Muscle of leg (tissue), 11 donors: ENCODE data around the gene HSPA5. TPM values are rescaled to one million over a fixed set of nuclear protein-coding genes. Genes with fewer than 3 reads are reported as not detected.
A peak's percentile ranks its signal among the peaks of the same experiment; 100 is the strongest.
"Not testable (repeated sequence)": the region's sequence is repeated elsewhere in the genome, so short reads cannot be mapped to it uniquely, and the experiment has no call there.

ENCODE experiments used
- DNase-seq: peaks from one replicate; pipeline ENCODE4 v3.0.0; 2013
- H3K27ac ChIP-seq: one replicate; pipeline ENCODE4 v1.5.1; 2013; ENCODE audit warnings: mild to moderate bottlenecking, low read length, control low read depth
- H3K27me3 ChIP-seq: one replicate; pipeline ENCODE4 v1.6.1; 2013; ENCODE audit warnings: low read length; ENCODE audit not compliant: control insufficient read depth, insufficient read depth
- H3K36me3 ChIP-seq: one replicate; pipeline ENCODE4 v1.6.1; 2013; ENCODE audit warnings: low read length; ENCODE audit not compliant: control insufficient read depth, insufficient read depth
- H3K4me1 ChIP-seq: one replicate; pipeline ENCODE4 v1.6.1; 2013; ENCODE audit warnings: low read length; ENCODE audit not compliant: control insufficient read depth, insufficient read depth
- H3K4me3 ChIP-seq: one replicate; pipeline ENCODE4 v1.5.1; 2013; ENCODE audit warnings: low read length, control low read depth
- H3K9me3 ChIP-seq: replicated peaks from 2 replicates; pipeline ENCODE4 v1.6.1; 2013; ENCODE audit warnings: low read depth, low read length; ENCODE audit not compliant: control insufficient read depth
- WGBS: methylation state at CpG from one replicate; pipeline ENCODE4 v1.1.5; 2013; ENCODE audit warnings: missing lambda C conversion rate; ENCODE audit not compliant: insufficient coverage; 5-methylcytosine and 5-hydroxymethylcytosine counted together
- polyA plus RNA-seq, 8 donors: library from polyadenylated mRNA; unstranded; fragments of 120-200 nt; gene quantifications; one replicate each; pipeline versions ENCODE4 v1.2.1 to v1.2.3, GENCODE V29; 2013; ENCODE audit warnings: inconsistent platforms in 1 of 8, low replicate concordance in 1 of 8; ENCODE audit not compliant: insufficient read length in 8 of 8, insufficient read depth in 1 of 8
- total RNA-seq: library from RNA; stranded (reverse); fragments of 120-200 nt; gene quantifications from one replicate; pipeline ENCODE4 v1.2.4, GENCODE V29; 2013

HSPA5 gene
- total and polyA plus RNA-seq, 9 donors = 41.0 to 266 (median 172) TPM

GRCh38 chr9:125195591-125195990 lies 45.6 kb downstream of the HSPA5 start:
- H3K36me3 ChIP-seq, H3K4me1 ChIP-seq, H3K27me3 ChIP-seq, H3K27ac ChIP-seq, H3K9me3 ChIP-seq, DNase-seq, H3K4me3 ChIP-seq: not testable (repeated sequence)
- WGBS = no CpG with 5 or more reads among the region's 1 CpG

- H3K4me1 ChIP-seq, H3K27ac ChIP-seq: not testable (repeated sequence)
Observed at GRCh38 chr9:125194466-125194865, 46.7 kb downstream of the HSPA5 start.

GRCh38 chr9:125190361-125190801 lies 50.8 kb downstream of the HSPA5 start:
- DNase-seq = no peak
- no peaks in the 10 kb centered on the region for H3K27me3 ChIP-seq
- peak overlapping the region; percentile 96 for H3K27ac ChIP-seq
- H3K36me3 ChIP-seq = no peaks in the 10 kb centered on the region
- H3K9me3 ChIP-seq = no peaks in the 10 kb centered on the region
- H3K4me1 ChIP-seq = peaks cover 17% of the 10 kb centered on the region
- peak overlapping the region; percentile 93 for H3K4me3 ChIP-seq
- 13% methylated on average over 3 of the region's 14 CpGs for WGBS

More at GRCh38 chr9:125194466-125194865, 46.7 kb downstream of the HSPA5 start:
- not testable (repeated sequence) for H3K36me3 ChIP-seq, H3K27me3 ChIP-seq, H3K4me3 ChIP-seq, H3K9me3 ChIP-seq, DNase-seq
- 67% methylated on average over 1 of the region's 5 CpGs for WGBS

- Histone ChIP-seq H3K36me3 (no peaks in the 10 kb centered on the region), H3K4me3 (peak within 1 kb of the TSS; percentile 93), H3K4me1 (peaks cover 17% of the 10 kb centered on the region), H3K27ac (peak within 1 kb of the TSS; percentile 96), H3K27me3 (no peaks in the 10 kb centered on the region), H3K9me3 (no peaks in the 10 kb centered on the region)
- under 1% methylated on average over 71 of the region's 82 CpGs for WGBS
- DNase-seq = peak; percentile 98
Observed at GRCh38 chr9:125189361-125190289, 51.5 kb downstream of the HSPA5 start, which contains the start of gene PPP6C. Gene PPP6C (minus strand): TSS chr9:125189803. CDS start chr9:125189718, 85 bp downstream.

GRCh38 chr9:125189011-125189360 lies 52.2 kb downstream of the HSPA5 start:
- WGBS = 0% methylated on average over 23 of the region's 26 CpGs
- DNase-seq = no peak
- Histone ChIP-seq H3K36me3 (peaks cover under 1% of the 10 kb centered on the region), H3K4me1 (peaks cover 17% of the 10 kb centered on the region), H3K27ac (peak overlapping the region; percentile 96), H3K9me3 (no peaks in the 10 kb centered on the region), H3K4me3 (peak overlapping the region; percentile 93), H3K27me3 (no peaks in the 10 kb centered on the region)

Other genes starting within 250 kb of the HSPA5 start
- 14.5 TPM for gene SCAI, start 97.8 kb downstream of the HSPA5 start, total RNA-seq
- gene SCAI, start 97.8 kb downstream of the HSPA5 start, polyA plus RNA-seq = 1 to 10 TPM; 4.6 to 8.6 (median 7.3) TPM
- gene PPP6C, start 51.5 kb downstream of the HSPA5 start, total RNA-seq = 25.9 TPM
- gene PPP6C, start 51.5 kb downstream of the HSPA5 start, polyA plus RNA-seq = 10 to 100 TPM; 29.8 to 34.3 (median 31.5) TPM
- 19.3 TPM for gene RABEPK, start 40.8 kb downstream of the HSPA5 start, total RNA-seq
- 10 to 100 TPM; 16.5 to 22.7 (median 17.5) TPM for gene RABEPK, start 40.8 kb downstream of the HSPA5 start, polyA plus RNA-seq
- 27.5 TPM for gene GAPVD1, start 20.5 kb upstream of the HSPA5 start, total RNA-seq
- 10 to 100 TPM; 13.6 to 24.3 (median 17.5) TPM for gene GAPVD1, start 20.5 kb upstream of the HSPA5 start, polyA plus RNA-seq